ENCODE results near the gene MAGEA10.
"Not testable (repeated sequence)": the region's sequence is repeated elsewhere in the genome, so short reads cannot be mapped to it uniquely, and the experiment has no call there.

The MAGEA10 gene

GRCh38 chrX:152138388-152138784 lies at the start of gene MAGEA10:
MAGEA10 (minus strand) TSS chrX:152138577; CDS start chrX:152135620, 2,957 bp downstream.
- DNase-seq (ENCODE audit: low spot score), result no peak

GRCh38 chrX:152177497-152178269 lies 39.3 kb upstream of the MAGEA10 start:
- no peak for DNase-seq (ENCODE audit: low spot score)

- DNase-seq (ENCODE audit: low spot score), result no peak
These were observed 38.7 kb upstream of the MAGEA10 start for GRCh38 chrX:152177052-152177451.

GRCh38 chrX:152175892-152176291 lies 37.5 kb upstream of the MAGEA10 start:
- not testable (repeated sequence) for DNase-seq (ENCODE audit: low spot score)

- not testable (repeated sequence) for DNase-seq (ENCODE audit: low spot score)
These were observed 35.5 kb upstream of the MAGEA10 start for GRCh38 chrX:152173923-152174322.

GRCh38 chrX:152170621-152171020 lies 32.2 kb upstream of the MAGEA10 start:
- DNase-seq (ENCODE audit: low spot score), result no peak

GRCh38 chrX:152165033-152165743 lies 26.8 kb upstream of the MAGEA10 start:
- DNase-seq (ENCODE audit: low spot score), result no peak

GRCh38 chrX:152157042-152157441 lies 18.7 kb upstream of the MAGEA10 start:
- no peak for DNase-seq (ENCODE audit: low spot score)

- no peak for DNase-seq (ENCODE audit: low spot score)
These were observed 17.5 kb upstream of the MAGEA10 start for GRCh38 chrX:152155766-152156310.

- DNase-seq (ENCODE audit: low spot score), result no peak
These were observed 15.7 kb upstream of the MAGEA10 start for GRCh38 chrX:152154050-152154449.

- DNase-seq (ENCODE audit: low spot score), result no peak
These were observed 12.9 kb upstream of the MAGEA10 start for GRCh38 chrX:152151256-152151655.

- no peak for DNase-seq (ENCODE audit: low spot score)
These were observed 11.3 kb upstream of the MAGEA10 start for GRCh38 chrX:152149648-152150047.

GRCh38 chrX:152139589-152139988 lies 1.2 kb upstream of the MAGEA10 start:
- DNase-seq (ENCODE audit: low spot score), result no peak

GRCh38 chrX:152137771-152138387 lies 498 bp downstream of the MAGEA10 start:
- DNase-seq (ENCODE audit: low spot score), result no peak

GRCh38 chrX:152136312-152136711 lies 2.1 kb downstream of the MAGEA10 start:
- no peak for DNase-seq (ENCODE audit: low spot score)

- no peak for DNase-seq (ENCODE audit: low spot score)
These were observed 6.9 kb downstream of the MAGEA10 start for GRCh38 chrX:152131525-152131924.

GRCh38 chrX:152129069-152129844 lies 9.1 kb downstream of the MAGEA10 start:
- DNase-seq (ENCODE audit: low spot score), result not testable (repeated sequence)

GRCh38 chrX:152117305-152117704 lies 21.1 kb downstream of the MAGEA10 start:
- DNase-seq (ENCODE audit: low spot score), result no peak

GRCh38 chrX:152108527-152108926 lies 29.9 kb downstream of the MAGEA10 start:
- no peak for DNase-seq (ENCODE audit: low spot score)

- DNase-seq (ENCODE audit: low spot score), result no peak
These were observed 34.5 kb downstream of the MAGEA10 start for GRCh38 chrX:152103866-152104265.

GRCh38 chrX:152086141-152086540 lies 52.2 kb downstream of the MAGEA10 start:
- DNase-seq (ENCODE audit: low spot score), result no peak

Data from hematopoietic multipotent progenitor cell treated with erythropoietin and hydrocortisone succinate and interleukin-3 and kit ligand, for 15 days (in vitro differentiated cells).